ENCODE measurements around the gene TMC2. TPM values are rescaled to one million over a fixed set of nuclear protein-coding genes. Genes with fewer than 3 reads are reported as not detected.

Gene TMC2
- total and polyA plus RNA-seq, 2 of the 8 experiments (the other 6 are each of a cell fraction or from before 2014, with no cell fraction given), result not detected

- TF ChIP-seq CHD7 (IDR thresholded peaks at IDR 0.05; ENCODE audit: insufficient replicate concordance, low read length), result no peak
- TF ChIP-seq JUN (IDR thresholded peaks at IDR 0.05; ENCODE audit: low read depth, low read length), result no peak
- no peak for TF ChIP-seq RAD21 (IDR thresholded peaks at IDR 0.05 in 1 of 2, conservative IDR thresholded peaks at IDR 0.05 in 1 of 2; ENCODE audit: low read depth in 2 of 2, low read length in 2 of 2)
- no peak for TF ChIP-seq TAF1 (IDR thresholded peaks at IDR 0.05; ENCODE audit: low read depth, low read length)
- no peak for TF ChIP-seq CEBPB (IDR thresholded peaks at IDR 0.05; ENCODE audit: low read depth, low read length)
- no peak for TF ChIP-seq HDAC6 (IDR thresholded peaks at IDR 0.05; ENCODE audit: low read depth, low read length)
- no peak for TF ChIP-seq JUND (IDR thresholded peaks at IDR 0.05; ENCODE audit: low read length)
- no peak for TF ChIP-seq CBX8 (IDR thresholded peaks at IDR 0.05; ENCODE audit: borderline replicate concordance, low read depth, low read length)
- no peak for TF ChIP-seq TEAD4 (IDR thresholded peaks at IDR 0.05; ENCODE audit: low read depth, low read length)
- TF ChIP-seq RFX5 (IDR thresholded peaks at IDR 0.05; ENCODE audit: borderline replicate concordance, low read depth, low read length), result no peak
These were observed 5.6 kb downstream of the TMC2 start (continued) for GRCh38 chr20:2541940-2542339.

Measured in H1 (cell line).